ENCODE data around the gene TEDC1.

DNA sequence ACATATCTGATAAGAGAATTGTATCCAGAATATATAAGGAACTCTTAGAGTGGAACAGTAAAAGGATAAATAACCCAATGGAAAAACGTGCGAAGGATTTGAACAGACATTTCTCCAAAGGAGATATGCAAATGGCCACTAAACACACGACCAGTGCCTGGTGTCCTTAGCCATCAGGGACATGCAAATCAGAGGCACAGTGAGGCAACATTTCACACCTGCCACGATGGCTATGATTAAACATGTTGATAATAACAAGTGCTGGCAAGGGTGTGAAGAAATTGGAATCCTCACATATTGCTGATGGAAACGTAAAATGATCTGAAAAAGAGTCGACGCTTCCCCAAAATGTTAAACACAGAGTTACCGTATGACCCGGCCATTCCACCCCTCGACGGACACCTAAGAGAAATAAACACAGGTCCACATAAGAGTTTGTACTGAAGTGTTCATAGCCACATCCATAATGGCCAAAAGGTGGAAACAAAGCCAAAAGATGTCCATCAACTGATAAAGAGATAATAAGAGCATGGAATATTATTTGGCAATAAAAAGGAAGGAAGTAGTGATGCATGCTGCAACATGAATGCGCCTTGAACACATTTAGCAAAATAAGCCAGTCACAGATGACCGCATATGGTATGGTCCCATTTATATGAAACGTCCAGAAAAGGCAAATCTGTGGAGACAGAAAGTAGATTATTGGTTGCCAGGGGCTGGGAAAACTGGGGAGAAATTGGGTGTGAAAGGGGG is 29.1 kb downstream of the TEDC1 start:
- TF ChIP-seq, protein P1, sequence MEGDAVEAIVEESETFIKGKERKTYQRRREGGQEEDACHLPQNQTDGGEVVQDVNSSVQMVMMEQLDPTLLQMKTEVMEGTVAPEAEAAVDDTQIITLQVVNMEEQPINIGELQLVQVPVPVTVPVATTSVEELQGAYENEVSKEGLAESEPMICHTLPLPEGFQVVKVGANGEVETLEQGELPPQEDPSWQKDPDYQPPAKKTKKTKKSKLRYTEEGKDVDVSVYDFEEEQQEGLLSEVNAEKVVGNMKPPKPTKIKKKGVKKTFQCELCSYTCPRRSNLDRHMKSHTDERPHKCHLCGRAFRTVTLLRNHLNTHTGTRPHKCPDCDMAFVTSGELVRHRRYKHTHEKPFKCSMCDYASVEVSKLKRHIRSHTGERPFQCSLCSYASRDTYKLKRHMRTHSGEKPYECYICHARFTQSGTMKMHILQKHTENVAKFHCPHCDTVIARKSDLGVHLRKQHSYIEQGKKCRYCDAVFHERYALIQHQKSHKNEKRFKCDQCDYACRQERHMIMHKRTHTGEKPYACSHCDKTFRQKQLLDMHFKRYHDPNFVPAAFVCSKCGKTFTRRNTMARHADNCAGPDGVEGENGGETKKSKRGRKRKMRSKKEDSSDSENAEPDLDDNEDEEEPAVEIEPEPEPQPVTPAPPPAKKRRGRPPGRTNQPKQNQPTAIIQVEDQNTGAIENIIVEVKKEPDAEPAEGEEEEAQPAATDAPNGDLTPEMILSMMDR (IDR thresholded peaks at IDR 0.05; ENCODE audit: low read depth, low read length, poor library complexity, severe bottlenecking) = no peak
- no peak for TF ChIP-seq EZH2phosphoT487 (IDR thresholded peaks at IDR 0.05; ENCODE audit: borderline replicate concordance, low read length)
